GM12864 (cell line): ENCODE measurements around the gene P3H3.

Experiments
- DNase-seq: peaks from one replicate; pipeline ENCODE4 v3.0.0-alpha.2; 2011; ENCODE audit warnings: low read depth
- H3K4me3 ChIP-seq: 2 replicates; pipeline ENCODE4 v1.5.1; 2011; ENCODE audit warnings: mild to moderate bottlenecking, low read depth, low read length, control low read depth
- CTCF ChIP-seq: IDR thresholded peaks from 2 replicates; pipeline ENCODE4 v1.5.1; 2011; ENCODE audit warnings: low read depth, mild to moderate bottlenecking, moderate library complexity, low read length, control low read depth, inconsistent platforms; ENCODE audit errors: missing control alignments

Gene P3H3

GRCh38 chr12:6845395-6845794, 17.2 kb downstream of the P3H3 start:
- H3K4me3 ChIP-seq: no peak overlapping the region
- no peak for TF ChIP-seq CTCF
- DNase-seq: no peak

DNA sequence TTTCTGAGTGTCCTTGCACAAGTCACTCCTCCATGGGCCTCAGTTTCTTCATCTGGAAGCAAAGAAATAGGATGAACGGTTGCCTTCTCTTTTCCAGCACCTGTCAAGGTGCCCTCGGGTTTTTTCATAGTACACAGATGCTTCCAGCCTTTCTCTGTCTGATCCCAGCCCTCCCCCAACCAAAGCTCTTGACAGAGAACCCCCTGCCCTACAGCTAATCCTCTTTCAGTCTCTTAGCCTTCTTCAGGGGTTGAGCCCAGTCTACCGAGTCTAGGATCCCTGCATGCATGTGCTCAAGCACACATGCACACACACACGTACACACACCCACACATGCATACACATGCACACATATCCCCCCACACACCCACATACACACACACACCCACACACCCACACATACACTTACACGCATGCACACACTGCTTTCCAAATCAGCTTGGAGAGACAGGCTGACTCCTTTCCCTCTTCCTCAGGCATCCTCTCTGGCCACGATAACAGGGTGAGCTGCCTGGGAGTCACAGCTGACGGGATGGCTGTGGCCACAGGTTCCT, 18.2 kb downstream of the P3H3 start:
- no peak overlapping the region for H3K4me3 ChIP-seq
- no peak for TF ChIP-seq CTCF
- DNase-seq: no peak

DNA sequence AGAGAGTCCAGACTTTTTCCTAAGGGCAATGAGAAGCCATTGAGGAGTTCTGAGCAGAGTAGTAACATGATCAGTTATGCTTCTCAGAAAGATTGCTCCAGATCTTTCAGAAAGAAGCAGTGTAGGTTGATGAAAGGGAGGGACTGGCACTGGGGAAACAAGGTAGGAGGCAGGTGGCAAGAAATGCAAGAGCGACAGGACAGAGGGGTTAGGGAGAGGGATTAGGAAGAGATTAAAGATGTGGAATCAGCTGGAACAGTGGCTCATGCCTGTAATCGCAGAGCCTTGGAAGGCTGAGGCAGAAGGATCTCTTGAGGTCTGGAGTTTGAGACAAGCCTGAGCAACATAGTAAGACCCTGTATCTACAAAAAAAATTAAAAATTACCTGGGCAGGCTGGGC, 19.5 kb downstream of the P3H3 start:
- no peak for TF ChIP-seq CTCF
- DNase-seq: no peak
- no peak overlapping the region for H3K4me3 ChIP-seq

GRCh38 chr12:6849427-6849826, 21.2 kb downstream of the P3H3 start:
- no peak for DNase-seq

GRCh38 chr12:6849976-6850560, 21.9 kb downstream of the P3H3 start:
- no peak for TF ChIP-seq CTCF
- no peak for DNase-seq

More at GRCh38 chr12:6849427-6849826, 21.2 kb downstream of the P3H3 start:
- no peak for TF ChIP-seq CTCF
- H3K4me3 ChIP-seq: peak overlapping the region; percentile 83; the same call in 1 of the 2 replicates

DNA sequence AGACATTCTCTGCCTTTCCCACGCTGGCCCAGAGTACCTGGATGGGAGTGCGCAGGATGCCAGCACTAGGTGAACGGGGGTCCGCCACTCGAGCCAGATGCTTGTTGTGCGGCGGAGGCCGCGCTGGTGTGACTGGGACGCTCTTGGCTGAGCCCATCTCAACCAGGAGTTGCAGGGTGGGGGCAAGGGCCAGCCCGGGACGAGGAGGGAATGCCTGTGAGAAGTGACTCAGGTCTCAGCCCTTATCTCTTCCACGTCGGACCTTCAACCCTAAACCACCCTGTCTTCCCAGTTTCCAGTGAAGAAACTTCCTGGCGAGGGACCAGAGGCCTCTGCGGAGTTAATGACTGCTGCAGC, 22.6 kb downstream of the P3H3 start:
- DNase-seq: no peak
- TF ChIP-seq CTCF: no peak
- peak overlapping the region; percentile 83 for H3K4me3 ChIP-seq

More at GRCh38 chr12:6849976-6850560, 21.9 kb downstream of the P3H3 start:
- peak overlapping the region; percentile 83 for H3K4me3 ChIP-seq

GRCh38 chr12:6851153-6851920, 23.1 kb downstream of the P3H3 start, which contains the start of gene CDCA3:
TSS of gene CDCA3 (minus strand) at chr12:6851286. CDS start at chr12:6850952, 334 bp downstream.
- H3K4me3 ChIP-seq: peak within 1 kb of the TSS; percentile 83
- DNase-seq: peak; percentile 98
- no peak for TF ChIP-seq CTCF
